H1 (cell line): ENCODE results near the gene MAPKAPK5. TPM values are rescaled to one million over a fixed set of nuclear protein-coding genes. Genes with fewer than 3 reads are reported as not detected.

Source experiments
- CTCF ChIA-PET: fragments of 300-600 bp; sonication (Branson Sonifier 250); formaldehyde crosslinking; loops from one replicate; lab custom pipeline; 2021; ENCODE audit not compliant: partially characterized antibody; lab: Charles Lee
- POLR2A ChIA-PET: fragments of 300-600 bp; sonication (Branson Sonifier 250); formaldehyde crosslinking; loops from one replicate; lab custom pipeline; 2021; ENCODE audit warnings: inconsistent platforms; ENCODE audit not compliant: partially characterized antibody; lab: Charles Lee
- DNase-seq, 2 experiments: peaks; one replicate each; pipeline versions ENCODE4 v3.0.0 to v3.0.0-alpha.2; 2010 to 2022; ENCODE audit warnings: low spot score in 2 of 2, low read depth in 1 of 2, mixed read lengths in 1 of 2
- FAIRE-seq: peaks from 2 replicates; lab custom pipeline; 2011; peaks lifted over from hg19 to GRCh38; lab: Jason Lieb, UNC
- H2AFZ ChIP-seq: 2 replicates; pipeline ENCODE4 v1.8.1; 2012; ENCODE audit warnings: low read length, inconsistent platforms
- H2AK5ac ChIP-seq: 2 replicates; pipeline ENCODE4 v1.6.1; 2013; ENCODE audit warnings: low read depth, low read length
- H2BK120ac ChIP-seq: replicated peaks from 2 replicates; pipeline ENCODE3; 2013; ENCODE audit warnings: low read depth, low read length, inconsistent platforms
- H2BK12ac ChIP-seq: 2 replicates; pipeline ENCODE4 v1.6.1; 2013; ENCODE audit warnings: low read depth, low read length
- H2BK15ac ChIP-seq: 2 replicates; pipeline ENCODE4 v1.6.1; 2013; ENCODE audit warnings: low read length
- H2BK20ac ChIP-seq: 2 replicates; pipeline ENCODE4 v1.6.1; 2013; ENCODE audit warnings: low read length
- H2BK5ac ChIP-seq: 2 replicates; pipeline ENCODE4 v1.6.1; 2013; ENCODE audit warnings: low read depth, low read length
- H3K14ac ChIP-seq: 2 replicates; pipeline ENCODE4 v1.6.1; 2013; ENCODE audit warnings: inconsistent platforms; ENCODE audit not compliant: insufficient read length
- H3K18ac ChIP-seq: 2 replicates; pipeline ENCODE4 v1.6.1; 2013; ENCODE audit warnings: low read length; ENCODE audit errors: extremely low read depth
- H3K23ac ChIP-seq: 2 replicates; pipeline ENCODE4 v1.6.1; 2013; ENCODE audit warnings: inconsistent platforms; ENCODE audit not compliant: insufficient read length
- H3K23me2 ChIP-seq: 2 replicates; pipeline ENCODE4 v1.6.1; 2013; ENCODE audit warnings: low read depth, low read length
- H3K27ac ChIP-seq: 2 replicates; pipeline ENCODE4 v1.6.1; 2011; ENCODE audit warnings: low read depth, low read length, inconsistent platforms
- H3K27me3 ChIP-seq, 4 experiments: replicated peaks in 1 of 4; 1 replicate in 1 of 4; 2 replicates in 3 of 4; pipeline versions ENCODE4 v1.6.1 to v1.8.1; 2011 to 2013; ENCODE audit warnings: low read length in 3 of 4, mild to moderate bottlenecking in 3 of 4, inconsistent platforms in 2 of 4, mixed read lengths in 2 of 4, moderate library complexity in 1 of 4; ENCODE audit not compliant: control insufficient read depth in 3 of 4, insufficient read depth in 3 of 4; ENCODE audit errors: extremely low read depth in 1 of 4
- H3K36me3 ChIP-seq, 4 experiments: 2 replicates each; pipeline versions ENCODE4 v1.6.1 to v1.8.1; 2011 to 2013; ENCODE audit warnings: mild to moderate bottlenecking in 4 of 4, low read length in 3 of 4, moderate library complexity in 2 of 4, control low read depth in 1 of 4, inconsistent platforms in 1 of 4; ENCODE audit not compliant: insufficient read depth in 4 of 4, control insufficient read depth in 2 of 4
- H3K4ac ChIP-seq: replicated peaks from 2 replicates; pipeline ENCODE3; 2013; ENCODE audit warnings: low read length, low read depth, mixed read lengths, inconsistent platforms; ENCODE audit not compliant: insufficient read length
- H3K4me1 ChIP-seq, 4 experiments: replicated peaks in 1 of 4; 1 replicate in 1 of 4; 2 replicates in 3 of 4; pipeline versions ENCODE4 v1.6.1 to v1.8.1; 2011 to 2013; ENCODE audit warnings: low read length in 3 of 4, inconsistent platforms in 2 of 4, mixed read lengths in 1 of 4; ENCODE audit not compliant: insufficient read depth in 4 of 4, control insufficient read depth in 3 of 4
- H3K4me2 ChIP-seq, 2 experiments: 2 replicates each; pipeline versions ENCODE4 v1.6.1 to v1.8.1; 2011 to 2013; ENCODE audit warnings: low read depth in 2 of 2, low read length in 2 of 2, control low read depth in 1 of 2, inconsistent platforms in 1 of 2, mild to moderate bottlenecking in 1 of 2; ENCODE audit not compliant: insufficient read depth in 1 of 2
- H3K4me3 ChIP-seq, 4 experiments: fragments of 200-600, 300-600 bp in 1 of 4; sonication (generic), shearing (Covaris generic), sonication (Bioruptor Twin) in 1 of 4; 2 replicates each; pipeline versions ENCODE4 v1.5.1 to v1.8.1; 2011 to 2016; ENCODE audit warnings: low read length in 4 of 4, low read depth in 3 of 4, control low read depth in 2 of 4, inconsistent platforms in 2 of 4, mild to moderate bottlenecking in 2 of 4, mixed read lengths in 1 of 4, moderate library complexity in 1 of 4; ENCODE audit not compliant: insufficient read depth in 2 of 4; ENCODE audit errors: extremely low read depth in 1 of 4
- H3K56ac ChIP-seq: replicated peaks from 2 replicates; pipeline ENCODE3; 2013; ENCODE audit warnings: low read depth, mild to moderate bottlenecking, mixed read lengths, low read length, inconsistent platforms; ENCODE audit not compliant: insufficient read length
- H3K79me1 ChIP-seq: 2 replicates; pipeline ENCODE4 v1.6.1; 2013; ENCODE audit warnings: low read depth, low read length, control low read depth
- H3K79me2 ChIP-seq, 2 experiments: 2 replicates each; pipeline versions ENCODE4 v1.6.1 to v1.8.1; 2012 to 2013; ENCODE audit warnings: low read length in 2 of 2, mild to moderate bottlenecking in 2 of 2, inconsistent platforms in 1 of 2; ENCODE audit not compliant: insufficient read depth in 2 of 2, control insufficient read depth in 1 of 2
- H3K9ac ChIP-seq, 4 experiments: replicated peaks in 1 of 4; 1 replicate in 1 of 4; 2 replicates in 3 of 4; pipeline versions ENCODE4 v1.6.1 to v1.8.1; 2011 to 2013; ENCODE audit warnings: low read depth in 3 of 4, low read length in 3 of 4, control low read depth in 2 of 4, mild to moderate bottlenecking in 2 of 4, moderate library complexity in 2 of 4, inconsistent platforms in 1 of 4; ENCODE audit errors: extremely low read depth in 1 of 4
- H3K9me3 ChIP-seq, 2 experiments: 2 replicates each; pipeline versions ENCODE4 v1.6.1 to v1.8.1; 2012 to 2013; ENCODE audit warnings: mild to moderate bottlenecking in 2 of 2, moderate library complexity in 2 of 2, control low read depth in 1 of 2, inconsistent platforms in 1 of 2, low read depth in 1 of 2, low read length in 1 of 2, mixed read lengths in 1 of 2; ENCODE audit not compliant: insufficient read depth in 2 of 2
- H4K20me1 ChIP-seq, 2 experiments: replicated peaks in 1 of 2; 2 replicates each; pipeline versions ENCODE3 to v1.8.1; 2011 to 2013; ENCODE audit warnings: inconsistent platforms in 2 of 2, low read length in 2 of 2, mild to moderate bottlenecking in 1 of 2; ENCODE audit not compliant: insufficient read depth in 2 of 2, control insufficient read depth in 1 of 2
- H4K5ac ChIP-seq: 2 replicates; pipeline ENCODE4 v1.6.1; 2013; ENCODE audit warnings: low read length, low read depth, mixed read lengths, inconsistent platforms; ENCODE audit not compliant: insufficient read length
- H4K8ac ChIP-seq: 2 replicates; pipeline ENCODE4 v1.8.0; 2013; ENCODE audit warnings: mild to moderate bottlenecking, moderate library complexity, low read length, inconsistent platforms; ENCODE audit not compliant: insufficient read depth; ENCODE audit errors: extremely low read depth
- H4K91ac ChIP-seq: replicated peaks from 2 replicates; pipeline ENCODE3; 2013; ENCODE audit warnings: low read length, mixed read lengths, inconsistent platforms; ENCODE audit not compliant: insufficient read length
- JUN ChIP-seq: IDR thresholded peaks from 2 replicates; pipeline ENCODE4 v1.6.1; 2011; ENCODE audit warnings: low read depth, mild to moderate bottlenecking, improper control_type of control experiment, low read length
- KDM1A ChIP-seq: fragments of 200-600, 300-600 bp; sonication (generic); IDR thresholded peaks from 2 replicates; pipeline ENCODE4 v1.7.1; 2016; ENCODE audit warnings: mild to moderate bottlenecking, low read length, borderline replicate concordance
- RBBP5 ChIP-seq: IDR thresholded peaks from 2 replicates; pipeline ENCODE4 v1.7.1; 2012; ENCODE audit warnings: low read depth, mild to moderate bottlenecking, inconsistent platforms, low read length, moderate library complexity, borderline replicate concordance
- WGBS, 2 experiments: shearing (Covaris generic) in 1 of 2; methylation state at CpG; one replicate each; pipeline versions ENCODE4 v1.1.6 to v1.1.7; 2013 to 2015; ENCODE audit warnings: low lambda C conversion rate in 2 of 2, mixed read lengths in 2 of 2, inconsistent platforms in 1 of 2, low coverage in 1 of 2, missing lambda C conversion rate in 1 of 2; ENCODE audit not compliant: insufficient replicate concordance in 2 of 2, insufficient coverage in 1 of 2, insufficient read length in 1 of 2; ENCODE audit errors: extremely low coverage in 1 of 2, missing lambda C conversion rate in 1 of 2; 5-methylcytosine and 5-hydroxymethylcytosine counted together
- polyA plus RNA-seq, 7 experiments: library from polyadenylated mRNA; depleted of rRNA in 3 of 7; stranded (reverse) in 5 of 7; unstranded in 2 of 7; fragments of >200 nt in 5 of 7; fragments of 200-250 nt in 2 of 7; gene quantifications; 1 replicate in 5 of 7; 2 replicates in 1 of 7; 4 replicates in 1 of 7; pipeline versions ENCODE4 v1.2.1 to v1.2.3, GENCODE V29; 2011 to 2013; ENCODE audit warnings: missing spikeins in 2 of 7, mixed read lengths in 2 of 7
- total RNA-seq: library from RNA; stranded (reverse); fragmentation: NEBNext Ultra II Directional; extraction: Animal tissue kit (Norgen Biotek cat#: 25700); gene quantifications from 2 replicates; pipeline ENCODE4 v1.2.1, GENCODE V29; 2021

MAPKAPK5 gene
- total and polyA plus RNA-seq, 2 of the 8 experiments (the other 6 are each of a cell fraction or from before 2014, with no cell fraction given) = 40.0 to 91.5 TPM

GRCh38 chr12:111886662-111887545 lies 44.9 kb downstream of the MAPKAPK5 start:
- Histone ChIP-seq H3K27me3 (no peaks in the 10 kb centered on the region), H3K23me2 (no peaks in the 10 kb centered on the region; the same call in 1 of the 2 replicates), H3K4me2 (no peak overlapping the region), H2BK20ac (no peak overlapping the region), H4K91ac (no peak overlapping the region), H3K4me1 (no peaks in the 10 kb centered on the region), H2BK12ac (no peak overlapping the region), H4K20me1 (peaks cover 0 to 4% of the 10 kb centered on the region in 2 experiments), H3K79me1 (no peaks in the 10 kb centered on the region), H2BK120ac (no peak overlapping the region), H3K23ac (no peak overlapping the region), H3K14ac (no peak overlapping the region), H3K18ac (no peak overlapping the region), H3K4me3 (no peak overlapping the region), H2BK5ac (no peak overlapping the region), H2BK15ac (no peak overlapping the region), H3K56ac (no peak overlapping the region), H2AFZ (no peak overlapping the region), H3K79me2 (no peaks in the 10 kb centered on the region; a peak in 1 of 4 replicates), H3K4ac (no peak overlapping the region), H3K9ac (no peak overlapping the region), H4K8ac (no peak overlapping the region), H3K36me3 (peaks cover 37 to 88% (median 67%) of the 10 kb centered on the region in 4 experiments), H4K5ac (no peak overlapping the region), H2AK5ac (no peak overlapping the region), H3K9me3 (no peaks in the 10 kb centered on the region), H3K27ac (no peak overlapping the region)
- FAIRE-seq = no peak
- TF ChIP-seq KDM1A (no peak), JUN (no peak), RBBP5 (no peak)
- ChIA-PET CTCF (interaction anchor here (1.0 kb wide), 1 partner anchor 39 kb away, joined by 3 read pairs; no protein-coding TSS in a partner anchor), POLR2A (interaction anchor here (0.6 to 1.7 kb wide), 3 partner anchors 17 to 27 kb away, joined by 3 read pairs; no protein-coding TSS in a partner anchor)
- WGBS, 2 experiments = 97% methylated on average over 7 of the region's 7 CpGs; no CpG with 5 or more reads in 1 of the 2 experiments
- DNase-seq = no peak
